Prostate gland (tissue), 2 donors: ENCODE measurements around the gene DIP2B. TPM values are rescaled to one million over a fixed set of nuclear protein-coding genes. Genes with fewer than 3 reads are reported as not detected.
"Not testable (repeated sequence)": the region's sequence is repeated elsewhere in the genome, so short reads cannot be mapped to it uniquely, and the experiment has no call there.

Experiments
- DNase-seq: peaks from one replicate; pipeline ENCODE4 v3.0.0-alpha.2; 2019; ENCODE audit warnings: low spot score
- H3K27ac ChIP-seq, 2 donors: fragments of 200-600 bp; sonication (generic); 2 replicates each; pipeline ENCODE4 v1.5.1; 2017 to 2019
- H3K27me3 ChIP-seq: fragments of 200-600 bp; sonication (generic); replicated peaks from 2 replicates; pipeline ENCODE4 v1.5.1; 2019; ENCODE audit not compliant: insufficient read depth
- H3K36me3 ChIP-seq, 2 donors: fragments of 200-600 bp; sonication (generic); 1 replicate in 1 of 2; 2 replicates in 1 of 2; pipeline versions ENCODE4 v1.5.1 to v1.8.1; 2017 to 2019
- H3K4me1 ChIP-seq: fragments of 200-600 bp; sonication (generic); replicated peaks from 2 replicates; pipeline ENCODE4 v1.5.1; 2019
- H3K4me3 ChIP-seq, 2 donors: fragments of 200-600 bp; sonication (generic); 2 replicates each; pipeline ENCODE4 v1.5.1; 2017 to 2019
- H3K9me3 ChIP-seq: fragments of 200-600 bp; sonication (generic); 2 replicates; pipeline ENCODE4 v1.5.1; 2017
- POLR2A ChIP-seq: fragments of 450-650 bp; IDR thresholded peaks from one replicate; pipeline ENCODE4 v1.6.1; 2016; ENCODE audit warnings: antibody characterized with exemption, mild to moderate bottlenecking
- POLR2AphosphoS5 ChIP-seq: sonication (generic); formaldehyde crosslinking; IDR thresholded peaks from one replicate; pipeline ENCODE4 v1.6.1; 2017; ENCODE audit warnings: antibody characterized with exemption
- WGBS: methylation state at CpG from one replicate; pipeline ENCODE4 v1.1.5; 2018; 5-methylcytosine and 5-hydroxymethylcytosine counted together
- intact Hi-C: fragments of 100-400 bp; cut with DNase I; formaldehyde crosslinking; loops from one replicate; pipeline ENCODE4 v1.14.2; 2022
- total RNA-seq, 2 donors: library from RNA; depleted of rRNA; stranded (reverse); fragments of >200 nt; gene quantifications; one replicate each; pipeline ENCODE4 v1.1.0, GENCODE V29; 2016
- TF ChIP-seq, protein P1 (sequence below), 4 experiments: fragments of 200-600 bp in 2 of 4; fragments of 450-650 bp in 2 of 4; sonication (generic) in 2 of 4; IDR thresholded peaks; 1 replicate in 3 of 4; 2 replicates in 1 of 4; pipeline ENCODE4 v1.5.1; 2016 to 2019; ENCODE audit warnings: antibody characterized with exemption in 4 of 4, mild to moderate bottlenecking in 2 of 4, moderate library complexity in 2 of 4

DIP2B gene
- total RNA-seq, 2 donors from 2014 or later: 23.2 to 56.3 TPM

DNA sequence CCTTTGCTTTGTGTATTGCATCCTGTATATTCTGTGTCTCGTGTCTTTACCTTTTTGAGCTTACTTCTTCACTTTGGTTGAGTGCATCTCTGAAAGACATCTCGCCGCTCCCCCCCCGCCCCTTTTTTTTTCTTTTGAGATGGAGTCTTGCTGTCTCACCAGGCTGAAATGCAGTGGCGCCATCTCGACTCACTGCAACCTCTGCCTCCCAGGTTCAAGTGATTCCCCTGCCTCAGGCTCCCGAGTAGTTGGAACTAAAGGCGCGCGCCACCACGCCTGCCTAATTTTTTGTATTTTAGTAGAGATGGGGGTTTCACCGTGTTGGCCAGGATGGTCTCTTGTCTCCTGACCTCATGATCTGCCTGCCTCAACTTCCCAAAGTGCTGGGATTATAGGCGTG, 49.9 kb downstream of the DIP2B start:
- Histone ChIP-seq H3K27ac (no peak overlapping the region), H3K4me1 (no peaks in the 10 kb centered on the region), H3K36me3 (no peaks in the 10 kb centered on the region), H3K9me3 (no peaks in the 10 kb centered on the region), H3K4me3 (no peak overlapping the region), H3K27me3 (no peaks in the 10 kb centered on the region)
- TF ChIP-seq POLR2AphosphoS5 (no peak), POLR2A (no peak)
- intact Hi-C loops: no loop called here
- 97% methylated on average over 13 of the region's 13 CpGs for WGBS
- DNase-seq: no peak

DNA sequence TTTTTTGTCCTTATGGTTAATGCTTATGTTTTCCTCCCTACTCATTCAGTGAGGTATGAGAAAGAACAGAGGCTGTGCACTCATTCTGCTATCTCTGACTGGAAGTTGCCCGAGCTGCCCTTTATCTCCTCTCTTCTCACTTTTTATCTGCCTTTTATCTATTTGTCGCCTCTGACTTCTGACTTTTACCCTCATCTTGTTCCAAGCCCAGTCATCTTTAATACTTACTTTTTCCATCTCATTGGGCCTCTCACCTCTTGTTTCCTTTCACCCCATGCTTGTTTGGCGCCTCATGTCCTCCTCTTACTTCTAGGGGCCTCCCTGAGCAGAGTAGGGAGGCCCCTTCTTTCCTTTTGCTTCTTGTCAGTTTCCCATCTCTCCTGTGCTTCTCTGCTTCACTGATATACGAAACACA, 50.7 kb downstream of the DIP2B start:
- intact Hi-C loops: no loop called here
- Histone ChIP-seq H3K27ac (no peak overlapping the region), H3K4me3 (no peak overlapping the region), H3K4me1 (no peaks in the 10 kb centered on the region), H3K27me3 (no peaks in the 10 kb centered on the region), H3K9me3 (no peaks in the 10 kb centered on the region), H3K36me3 (no peaks in the 10 kb centered on the region)
- WGBS: 87% methylated on average over 4 of the region's 4 CpGs
- TF ChIP-seq, protein P1, sequence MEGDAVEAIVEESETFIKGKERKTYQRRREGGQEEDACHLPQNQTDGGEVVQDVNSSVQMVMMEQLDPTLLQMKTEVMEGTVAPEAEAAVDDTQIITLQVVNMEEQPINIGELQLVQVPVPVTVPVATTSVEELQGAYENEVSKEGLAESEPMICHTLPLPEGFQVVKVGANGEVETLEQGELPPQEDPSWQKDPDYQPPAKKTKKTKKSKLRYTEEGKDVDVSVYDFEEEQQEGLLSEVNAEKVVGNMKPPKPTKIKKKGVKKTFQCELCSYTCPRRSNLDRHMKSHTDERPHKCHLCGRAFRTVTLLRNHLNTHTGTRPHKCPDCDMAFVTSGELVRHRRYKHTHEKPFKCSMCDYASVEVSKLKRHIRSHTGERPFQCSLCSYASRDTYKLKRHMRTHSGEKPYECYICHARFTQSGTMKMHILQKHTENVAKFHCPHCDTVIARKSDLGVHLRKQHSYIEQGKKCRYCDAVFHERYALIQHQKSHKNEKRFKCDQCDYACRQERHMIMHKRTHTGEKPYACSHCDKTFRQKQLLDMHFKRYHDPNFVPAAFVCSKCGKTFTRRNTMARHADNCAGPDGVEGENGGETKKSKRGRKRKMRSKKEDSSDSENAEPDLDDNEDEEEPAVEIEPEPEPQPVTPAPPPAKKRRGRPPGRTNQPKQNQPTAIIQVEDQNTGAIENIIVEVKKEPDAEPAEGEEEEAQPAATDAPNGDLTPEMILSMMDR (IDR thresholded peaks at IDR 0.05): no peak
- TF ChIP-seq POLR2AphosphoS5 (no peak), POLR2A (no peak)
- no peak for DNase-seq

DNA sequence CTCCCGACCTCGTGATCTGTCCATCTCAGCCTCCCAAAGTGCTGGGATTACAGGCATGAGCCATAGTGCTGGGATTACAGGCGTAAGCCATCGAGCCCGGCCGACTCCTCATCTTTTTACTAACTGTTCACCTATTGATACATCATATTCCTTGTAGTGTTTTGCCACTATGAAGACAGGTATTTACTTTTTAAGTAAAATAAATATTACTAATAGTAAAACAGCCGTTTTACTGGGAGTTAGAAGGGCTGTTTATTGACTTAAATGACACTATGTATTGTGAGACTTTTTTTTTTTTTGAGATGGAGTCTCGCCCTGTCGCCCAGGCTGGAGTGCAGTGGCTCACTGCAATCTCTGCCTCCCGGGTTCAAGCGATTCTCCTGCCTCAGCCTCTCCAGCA, 51.5 kb downstream of the DIP2B start:
- no peak overlapping the region for H3K27ac ChIP-seq
- H3K9me3 ChIP-seq: no peaks in the 10 kb centered on the region
- DNase-seq: no peak
- H3K4me1 ChIP-seq: no peaks in the 10 kb centered on the region
- TF ChIP-seq POLR2AphosphoS5 (peak; percentile 6), POLR2A (no peak)
- TF ChIP-seq, protein P1 (IDR thresholded peaks at IDR 0.05): no peak
- WGBS: 73% methylated on average over 11 of the region's 11 CpGs
- intact Hi-C loops: no loop called here
- no peaks in the 10 kb centered on the region for H3K36me3 ChIP-seq
- no peak overlapping the region for H3K4me3 ChIP-seq
- H3K27me3 ChIP-seq: no peaks in the 10 kb centered on the region

DNA sequence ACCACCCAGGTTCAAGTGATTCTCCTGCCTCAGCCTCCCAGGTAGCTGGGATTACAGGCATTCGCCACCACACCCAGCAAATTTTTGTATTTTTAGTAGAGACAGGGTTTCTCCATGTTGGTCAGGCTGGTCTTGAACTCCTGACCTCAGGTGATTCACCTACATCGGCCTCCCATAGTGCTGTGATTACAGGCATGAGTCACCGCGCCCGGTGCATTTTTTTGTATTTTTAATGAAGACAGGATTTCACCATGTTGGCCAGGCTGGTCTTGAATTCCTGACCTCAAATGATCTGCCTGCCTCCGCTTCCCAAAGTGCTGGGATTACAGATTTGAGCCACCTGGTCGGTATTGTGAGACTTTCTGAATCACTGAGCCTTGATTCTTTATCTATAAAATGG, 52.0 kb downstream of the DIP2B start:
- DNase-seq, H3K4me3 ChIP-seq, H3K27me3 ChIP-seq, H3K9me3 ChIP-seq, H3K4me1 ChIP-seq, H3K36me3 ChIP-seq, intact Hi-C loops, H3K27ac ChIP-seq: not testable (repeated sequence)
- WGBS: 95% methylated on average over 7 of the region's 7 CpGs

DNA sequence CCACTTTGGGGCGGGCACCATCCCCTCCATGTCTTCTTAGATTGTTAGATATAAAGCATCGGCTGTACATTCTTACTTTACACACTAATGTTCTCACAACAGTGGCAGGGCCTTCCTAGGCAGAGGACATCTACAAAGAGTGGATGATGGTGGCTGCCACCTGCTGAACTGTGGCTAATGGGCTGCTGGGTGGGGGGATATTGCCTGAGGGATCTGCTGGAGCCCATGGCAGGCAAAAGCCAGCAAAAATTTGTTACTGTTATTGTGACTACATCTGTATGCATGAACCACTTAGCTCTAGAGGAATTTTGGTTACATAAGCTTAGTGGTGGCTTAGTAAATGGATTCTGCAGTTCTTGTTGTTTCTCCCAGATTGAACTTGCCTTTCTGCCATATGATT, 52.6 kb downstream of the DIP2B start:
- TF ChIP-seq POLR2AphosphoS5 (no peak), POLR2A (no peak)
- TF ChIP-seq, protein P1 (IDR thresholded peaks at IDR 0.05): no peak
- intact Hi-C loops: no loop called here

DNA sequence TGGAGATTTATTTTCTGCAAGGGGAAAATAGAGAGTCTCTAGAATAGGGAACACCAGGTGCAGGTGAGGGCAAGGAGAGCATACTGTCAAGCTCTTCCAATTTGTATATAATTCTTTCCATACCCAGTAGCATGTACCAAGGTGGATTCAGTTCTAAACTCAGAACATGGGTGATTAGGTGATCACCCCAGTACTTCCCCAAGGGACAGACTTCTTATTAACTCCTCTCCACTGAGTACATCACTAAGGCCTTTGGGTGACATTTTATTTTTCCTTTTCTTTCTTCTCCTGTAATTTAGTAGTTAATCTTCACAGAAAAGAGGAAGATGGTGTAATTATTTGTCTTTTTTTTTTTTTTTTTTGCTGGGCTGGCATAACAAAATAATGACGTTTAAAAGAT, 54.2 kb downstream of the DIP2B start:
- no peak overlapping the region for H3K27ac ChIP-seq
- no peaks in the 10 kb centered on the region for H3K4me1 ChIP-seq
- no peak for DNase-seq
- H3K4me3 ChIP-seq: no peak overlapping the region
- intact Hi-C loops: no loop called here
- TF ChIP-seq, protein P1 (IDR thresholded peaks at IDR 0.05): no peak
- no peak for TF ChIP-seq POLR2AphosphoS5
- no peak for TF ChIP-seq POLR2A
- H3K36me3 ChIP-seq: no peaks in the 10 kb centered on the region
- H3K27me3 ChIP-seq: no peaks in the 10 kb centered on the region
- WGBS: 3% methylated on average over 1 of the region's 1 CpG
- no peaks in the 10 kb centered on the region for H3K9me3 ChIP-seq

More for the DNA sequence above, 52.6 kb downstream of the DIP2B start:
- 100% methylated on average over 2 of the region's 2 CpGs for WGBS
- no peak for DNase-seq
- no peaks in the 10 kb centered on the region for H3K4me1 ChIP-seq
- no peak overlapping the region for H3K4me3 ChIP-seq
- H3K27ac ChIP-seq: no peak overlapping the region
- no peaks in the 10 kb centered on the region for H3K27me3 ChIP-seq
- H3K9me3 ChIP-seq: no peaks in the 10 kb centered on the region
- no peaks in the 10 kb centered on the region for H3K36me3 ChIP-seq
